Glutamatergic neuron (in vitro differentiated cells): ENCODE results near the gene EFNA5. TPM values are rescaled to one million over a fixed set of nuclear protein-coding genes. Genes with fewer than 3 reads are reported as not detected.
A peak's percentile ranks its signal among the peaks of the same experiment; 100 is the strongest.

Experiments
- DNase-seq: peaks from one replicate; pipeline ENCODE4 v3.0.0; 2022
- H3K27ac Mint-ChIP-seq: one replicate; pipeline ENCODE4 v1.8.0; 2020; ENCODE audit warnings: mild to moderate bottlenecking, mixed read lengths, inconsistent platforms; ENCODE audit not compliant: unreplicated experiment
- H3K27me3 Mint-ChIP-seq: one replicate; pipeline ENCODE4 v1.8.0; 2020; ENCODE audit warnings: mild to moderate bottlenecking, moderate library complexity, mixed read lengths, inconsistent platforms; ENCODE audit not compliant: unreplicated experiment
- H3K36me3 Mint-ChIP-seq: one replicate; pipeline ENCODE4 v1.8.0; 2020; ENCODE audit warnings: mild to moderate bottlenecking, mixed read lengths, inconsistent platforms; ENCODE audit not compliant: unreplicated experiment
- H3K4me1 Mint-ChIP-seq: one replicate; pipeline ENCODE4 v1.8.0; 2020; ENCODE audit warnings: mild to moderate bottlenecking, low read depth, mixed read lengths, inconsistent platforms; ENCODE audit not compliant: unreplicated experiment
- H3K4me3 Mint-ChIP-seq: one replicate; pipeline ENCODE4 v1.8.0; 2020; ENCODE audit warnings: mild to moderate bottlenecking, mixed read lengths, inconsistent platforms; ENCODE audit not compliant: unreplicated experiment
- H3K9me3 Mint-ChIP-seq: one replicate; pipeline ENCODE4 v1.8.0; 2020; ENCODE audit warnings: mild to moderate bottlenecking, moderate library complexity, mixed read lengths, inconsistent platforms; ENCODE audit not compliant: unreplicated experiment
- CTCF ChIP-seq: fragments of 200-600 bp; sonication (generic); IDR thresholded peaks from one replicate; pipeline ENCODE4 v1.5.0; 2021; ENCODE audit not compliant: partially characterized antibody, unreplicated experiment
- total RNA-seq: library from RNA; stranded (reverse); fragmentation: NEBNext Ultra II Directional; extraction: Animal tissue kit (Norgen Biotek cat#: 25700); gene quantifications from one replicate; pipeline ENCODE4 v1.2.1, GENCODE V29; 2021; ENCODE audit not compliant: unreplicated experiment

The EFNA5 gene
- total RNA-seq, 1 donor from 2014 or later: 158 TPM

- no peaks in the 10 kb centered on the region for H3K27me3 Mint-ChIP-seq
- H3K4me1 Mint-ChIP-seq: peaks cover 68% of the 10 kb centered on the region
- peak overlapping the region; percentile 46 for H3K27ac Mint-ChIP-seq
These were observed 206.3 kb downstream of the EFNA5 start for GRCh38 chr5:107464416-107464815.

GRCh38 chr5:107463731-107464130 lies 207.0 kb downstream of the EFNA5 start:
- H3K27ac Mint-ChIP-seq: no peak overlapping the region
- H3K4me1 Mint-ChIP-seq: peaks cover 64% of the 10 kb centered on the region
- no peaks in the 10 kb centered on the region for H3K36me3 Mint-ChIP-seq
- no peak for DNase-seq
- H3K4me3 Mint-ChIP-seq: no peak overlapping the region
- no peak for TF ChIP-seq CTCF
- no peaks in the 10 kb centered on the region for H3K27me3 Mint-ChIP-seq
- peaks cover 7% of the 10 kb centered on the region for H3K9me3 Mint-ChIP-seq

More at GRCh38 chr5:107464416-107464815, 206.3 kb downstream of the EFNA5 start:
- Mint-ChIP-seq H3K36me3 (no peaks in the 10 kb centered on the region), H3K4me3 (no peak overlapping the region), H3K9me3 (peaks cover 7% of the 10 kb centered on the region)
- DNase-seq: no peak
- no peak for TF ChIP-seq CTCF

DNA sequence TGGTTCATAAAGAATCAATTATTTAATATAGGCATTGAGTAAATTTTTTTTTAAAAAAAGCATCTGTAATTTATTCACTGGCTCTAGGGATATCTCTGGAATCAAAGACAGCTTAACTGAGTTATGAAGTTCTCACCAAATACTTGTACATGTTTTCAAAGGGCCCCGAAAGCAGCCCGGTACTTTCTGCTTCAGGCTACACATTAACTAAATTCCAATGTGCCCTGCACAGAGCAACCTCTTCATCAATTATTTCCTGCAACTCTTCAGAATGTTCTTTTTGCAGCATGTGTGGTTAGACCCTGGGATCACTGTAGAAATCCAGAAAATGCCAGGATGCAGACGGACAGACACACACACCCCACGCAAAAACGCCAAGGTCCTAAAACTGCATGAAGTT lies 209.0 kb downstream of the EFNA5 start:
- H3K27me3 Mint-ChIP-seq: no peaks in the 10 kb centered on the region

DNA sequence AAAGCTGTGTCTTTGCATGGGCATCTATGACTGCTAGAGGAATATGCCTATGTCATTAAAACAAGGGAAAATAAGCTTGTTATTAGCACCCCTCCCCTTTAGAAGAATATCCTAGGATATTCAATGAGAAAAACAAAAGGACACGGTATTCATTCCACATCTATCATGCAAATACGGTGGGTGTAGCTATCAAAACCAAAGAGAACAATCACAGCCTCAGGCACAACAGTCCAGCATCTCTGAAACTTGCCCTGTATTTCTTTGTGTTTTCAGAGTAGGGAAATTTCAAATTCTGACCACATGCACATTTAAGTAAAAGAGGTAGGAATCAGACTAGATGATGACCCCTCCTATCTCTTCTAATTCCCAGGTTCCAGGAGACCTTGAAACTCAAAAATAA lies 209.9 kb downstream of the EFNA5 start:
- no peaks in the 10 kb centered on the region for H3K27me3 Mint-ChIP-seq
- H3K36me3 Mint-ChIP-seq: no peaks in the 10 kb centered on the region
- peaks cover 51% of the 10 kb centered on the region for H3K4me1 Mint-ChIP-seq
- H3K4me3 Mint-ChIP-seq: no peak overlapping the region
- H3K9me3 Mint-ChIP-seq: peaks cover 7% of the 10 kb centered on the region
- no peak for DNase-seq
- no peak for TF ChIP-seq CTCF
- H3K27ac Mint-ChIP-seq: peak overlapping the region; percentile 26

More for the DNA sequence above, 209.0 kb downstream of the EFNA5 start:
- no peak overlapping the region for H3K4me3 Mint-ChIP-seq
- no peak overlapping the region for H3K27ac Mint-ChIP-seq
- H3K36me3 Mint-ChIP-seq: no peaks in the 10 kb centered on the region
- no peak for TF ChIP-seq CTCF
- peaks cover 7% of the 10 kb centered on the region for H3K9me3 Mint-ChIP-seq
- DNase-seq: no peak
- peaks cover 56% of the 10 kb centered on the region for H3K4me1 Mint-ChIP-seq

DNA sequence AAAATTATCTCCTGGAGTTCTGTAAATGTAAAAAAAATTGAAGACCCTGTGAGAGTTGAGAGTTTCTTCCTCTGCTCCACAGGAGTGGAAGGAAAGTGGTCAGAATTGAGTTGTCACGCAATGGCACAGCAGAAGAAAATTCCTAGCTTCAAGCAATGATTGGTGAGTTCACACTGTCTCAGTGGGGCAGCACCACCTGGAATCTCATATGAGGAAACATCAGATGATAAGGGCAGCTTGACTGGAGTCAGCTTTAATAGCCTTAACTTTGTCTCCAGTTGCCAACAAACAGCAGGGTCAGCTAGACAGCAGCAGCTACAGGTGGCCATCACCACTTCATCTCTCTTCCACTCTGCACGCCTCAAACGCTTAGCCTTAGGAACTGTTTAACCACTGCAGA lies 211.1 kb downstream of the EFNA5 start:
- Mint-ChIP-seq H3K4me1 (peaks cover 59% of the 10 kb centered on the region), H3K36me3 (no peaks in the 10 kb centered on the region), H3K27ac (no peak overlapping the region), H3K9me3 (peaks cover 8% of the 10 kb centered on the region), H3K4me3 (no peak overlapping the region), H3K27me3 (peaks cover 2% of the 10 kb centered on the region)
- DNase-seq: no peak
- TF ChIP-seq CTCF: no peak
